OCI-LY3 (cell line): ENCODE measurements around the gene RAB11B.

Experiments used
- CTCF ChIP-seq: fragments of 200-600, 300-600 bp; sonication (generic); IDR thresholded peaks from 2 replicates; pipeline ENCODE4 v1.5.1; 2014; ENCODE audit warnings: antibody characterized with exemption, low read length, low read depth
- EZH2phosphoT487 ChIP-seq: fragments of 200-600 bp; shearing (Covaris generic); IDR thresholded peaks from 2 replicates; pipeline ENCODE4 v1.6.1; 2018; ENCODE audit warnings: antibody characterized with exemption, mixed run types, low read depth

- no peak for TF ChIP-seq CTCF
- no peak for TF ChIP-seq EZH2phosphoT487
Measured at GRCh38 chr19:8388612-8388958, 1.6 kb upstream of the RAB11B start.
